Measurements from ENCODE around the gene H2BK1. TPM values are rescaled to one million over a fixed set of nuclear protein-coding genes. Genes with fewer than 3 reads are reported as not detected.
A peak's percentile ranks its signal among the peaks of the same experiment; 100 is the strongest.

Gene H2BK1
- total RNA-seq, 1 donor from 2014 or later = not detected

- H3K36me3 Mint-ChIP-seq (ENCODE audit: unreplicated experiment) = no peaks in the 10 kb centered on the region
- no peak for DNase-seq (ENCODE audit: extremely low spot score, unreplicated experiment)
Observed at GRCh38 chr7:151168003-151168786, 42.1 kb downstream of the H2BK1 start.

GRCh38 chr7:151167197-151167961 lies 42.9 kb downstream of the H2BK1 start, which contains the start of gene GBX1:
Gene GBX1 (minus strand): TSS chr7:151167694. CDS start chr7:151167548, 146 bp downstream.
- no peaks in the 10 kb centered on the region for H3K9me3 Mint-ChIP-seq (ENCODE audit: unreplicated experiment)
- peaks cover 38% of the 10 kb centered on the region for H3K27me3 Mint-ChIP-seq (ENCODE audit: unreplicated experiment)
- peak within 1 kb of the TSS; percentile 53 for H3K4me3 Mint-ChIP-seq (ENCODE audit: unreplicated experiment)
- H3K27ac Mint-ChIP-seq (ENCODE audit: unreplicated experiment) = no peak within 1 kb of the TSS
- no peak for TF ChIP-seq CTCF (IDR thresholded peaks at IDR 0.05)
- DNase-seq (ENCODE audit: extremely low spot score, unreplicated experiment) = no peak
- H3K4me1 Mint-ChIP-seq (ENCODE audit: unreplicated experiment) = no peaks in the 10 kb centered on the region
- H3K36me3 Mint-ChIP-seq (ENCODE audit: unreplicated experiment) = no peaks in the 10 kb centered on the region

More at GRCh38 chr7:151168003-151168786, 42.1 kb downstream of the H2BK1 start:
- Mint-ChIP-seq H3K4me1 (ENCODE audit: unreplicated experiment) (no peaks in the 10 kb centered on the region), H3K9me3 (ENCODE audit: unreplicated experiment) (no peaks in the 10 kb centered on the region), H3K4me3 (ENCODE audit: unreplicated experiment) (peak overlapping the region; percentile 53), H3K27me3 (ENCODE audit: unreplicated experiment) (peaks cover 45% of the 10 kb centered on the region), H3K27ac (ENCODE audit: unreplicated experiment) (no peak overlapping the region)
- peak; percentile 72 for TF ChIP-seq CTCF (IDR thresholded peaks at IDR 0.05)

- no peak overlapping the region for H3K27ac Mint-ChIP-seq (ENCODE audit: unreplicated experiment)
- H3K27me3 Mint-ChIP-seq (ENCODE audit: unreplicated experiment) = peaks cover 33% of the 10 kb centered on the region
- no peaks in the 10 kb centered on the region for H3K4me1 Mint-ChIP-seq (ENCODE audit: unreplicated experiment)
- peak overlapping the region; percentile 51 for H3K4me3 Mint-ChIP-seq (ENCODE audit: unreplicated experiment)
- no peak for TF ChIP-seq CTCF (IDR thresholded peaks at IDR 0.05)
- no peaks in the 10 kb centered on the region for H3K9me3 Mint-ChIP-seq (ENCODE audit: unreplicated experiment)
- no peaks in the 10 kb centered on the region for H3K36me3 Mint-ChIP-seq (ENCODE audit: unreplicated experiment)
- DNase-seq (ENCODE audit: extremely low spot score, unreplicated experiment) = no peak
Observed at GRCh38 chr7:151166629-151167196, 43.6 kb downstream of the H2BK1 start.

GRCh38 chr7:151161757-151162156 lies 48.5 kb downstream of the H2BK1 start:
- no peaks in the 10 kb centered on the region for H3K9me3 Mint-ChIP-seq (ENCODE audit: unreplicated experiment)
- no peaks in the 10 kb centered on the region for H3K4me1 Mint-ChIP-seq (ENCODE audit: unreplicated experiment)
- H3K27me3 Mint-ChIP-seq (ENCODE audit: unreplicated experiment) = peaks cover 27% of the 10 kb centered on the region
- H3K27ac Mint-ChIP-seq (ENCODE audit: unreplicated experiment) = no peak overlapping the region
- no peak for DNase-seq (ENCODE audit: extremely low spot score, unreplicated experiment)
- TF ChIP-seq CTCF (IDR thresholded peaks at IDR 0.05) = no peak
- H3K4me3 Mint-ChIP-seq (ENCODE audit: unreplicated experiment) = no peak overlapping the region
- no peaks in the 10 kb centered on the region for H3K36me3 Mint-ChIP-seq (ENCODE audit: unreplicated experiment)

Other genes starting within 250 kb of the H2BK1 start
- gene KCNH2, start 232.2 kb downstream of the H2BK1 start, total RNA-seq = not detected in 2 replicates
- gene NOS3, start 219.5 kb downstream of the H2BK1 start, total RNA-seq = 0.73 TPM in 1 of 2 replicates, not detected in the other
- 0.11 and 0.39 TPM in 2 replicates for gene ATG9B, start 186.0 kb downstream of the H2BK1 start, total RNA-seq
- gene ABCB8, start 182.0 kb downstream of the H2BK1 start, total RNA-seq = 38.1 and 39.7 TPM in 2 replicates
- 3.6 and 5.8 TPM in 2 replicates for gene ASIC3, start 162.0 kb downstream of the H2BK1 start, total RNA-seq
- 18.8 and 23.7 TPM in 2 replicates for gene CDK5, start 152.6 kb downstream of the H2BK1 start, total RNA-seq
- gene SLC4A2, start 150.9 kb downstream of the H2BK1 start, total RNA-seq = 289 and 297 TPM in 2 replicates
- gene FASTK, start 129.7 kb downstream of the H2BK1 start, total RNA-seq = 101 and 104 TPM in 2 replicates
- 26.1 and 30.0 TPM in 2 replicates for gene TMUB1, start 127.0 kb downstream of the H2BK1 start, total RNA-seq
- 131 and 135 TPM in 2 replicates for gene AGAP3, start 124.0 kb downstream of the H2BK1 start, total RNA-seq
- not detected in 2 replicates for gene GBX1, start 42.8 kb downstream of the H2BK1 start, total RNA-seq
- gene ASB10, start 23.2 kb downstream of the H2BK1 start, total RNA-seq = not detected in 2 replicates
- gene ABCF2, start 16.7 kb upstream of the H2BK1 start, total RNA-seq = 43.9 and 47.5 TPM in 2 replicates
- 89.5 and 93.2 TPM in 2 replicates for gene CHPF2, start 22.0 kb upstream of the H2BK1 start, total RNA-seq
- gene SMARCD3, start 38.2 kb upstream of the H2BK1 start, total RNA-seq = 88.7 and 96.9 TPM in 2 replicates
- 61.7 and 63.0 TPM in 2 replicates for gene NUB1, start 131.3 kb upstream of the H2BK1 start, total RNA-seq
- 0.39 TPM in 1 of 2 replicates, not detected in the other for gene WDR86, start 199.6 kb upstream of the H2BK1 start, total RNA-seq
- not detected in 2 replicates for gene CRYGN, start 229.7 kb upstream of the H2BK1 start, total RNA-seq

All from osteocyte (in vitro differentiated cells).